ENCODE measurements around the gene ATP1B2.

ATP1B2 gene

DNA sequence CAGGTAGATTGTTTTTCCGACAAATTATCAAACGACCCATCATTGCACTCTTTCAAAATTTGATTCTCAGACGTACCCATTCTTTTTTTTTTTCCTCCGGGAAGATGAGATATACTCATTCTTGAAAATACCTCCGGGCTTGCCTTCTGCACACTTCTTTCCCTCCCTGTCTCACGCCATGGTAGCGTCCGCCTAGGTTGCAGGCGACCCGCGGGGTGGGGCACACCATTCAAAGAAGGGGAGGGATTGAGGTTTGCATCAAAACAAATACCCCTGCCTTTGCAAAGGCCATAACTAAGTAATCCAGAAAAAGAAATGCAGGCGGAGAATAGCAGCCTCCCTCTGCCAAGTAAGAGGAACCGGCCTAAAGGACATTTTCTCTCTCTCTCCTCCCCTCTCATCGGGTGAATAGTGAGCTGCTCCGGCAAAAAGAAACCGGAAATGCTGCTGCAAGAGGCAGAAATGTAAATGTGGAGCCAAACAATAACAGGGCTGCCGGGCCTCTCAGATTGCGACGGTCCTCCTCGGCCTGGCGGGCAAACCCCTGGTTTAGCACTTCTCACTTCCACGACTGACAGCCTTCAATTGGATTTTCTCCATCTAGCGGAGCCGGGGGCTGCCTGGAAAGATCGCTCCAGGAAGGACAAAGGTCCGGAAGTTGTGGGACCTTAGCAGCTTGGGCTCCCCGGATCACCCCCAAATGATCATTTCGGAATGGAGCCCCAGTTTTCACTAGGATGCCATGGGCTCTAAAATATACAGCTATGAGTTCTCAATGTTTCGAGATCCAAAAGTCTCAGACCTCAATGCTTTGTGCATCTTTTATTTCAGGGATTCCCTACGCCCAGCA lies 35.7 kb downstream of the ATP1B2 start:
- peak; percentile 42 for DNase-seq

DNA sequence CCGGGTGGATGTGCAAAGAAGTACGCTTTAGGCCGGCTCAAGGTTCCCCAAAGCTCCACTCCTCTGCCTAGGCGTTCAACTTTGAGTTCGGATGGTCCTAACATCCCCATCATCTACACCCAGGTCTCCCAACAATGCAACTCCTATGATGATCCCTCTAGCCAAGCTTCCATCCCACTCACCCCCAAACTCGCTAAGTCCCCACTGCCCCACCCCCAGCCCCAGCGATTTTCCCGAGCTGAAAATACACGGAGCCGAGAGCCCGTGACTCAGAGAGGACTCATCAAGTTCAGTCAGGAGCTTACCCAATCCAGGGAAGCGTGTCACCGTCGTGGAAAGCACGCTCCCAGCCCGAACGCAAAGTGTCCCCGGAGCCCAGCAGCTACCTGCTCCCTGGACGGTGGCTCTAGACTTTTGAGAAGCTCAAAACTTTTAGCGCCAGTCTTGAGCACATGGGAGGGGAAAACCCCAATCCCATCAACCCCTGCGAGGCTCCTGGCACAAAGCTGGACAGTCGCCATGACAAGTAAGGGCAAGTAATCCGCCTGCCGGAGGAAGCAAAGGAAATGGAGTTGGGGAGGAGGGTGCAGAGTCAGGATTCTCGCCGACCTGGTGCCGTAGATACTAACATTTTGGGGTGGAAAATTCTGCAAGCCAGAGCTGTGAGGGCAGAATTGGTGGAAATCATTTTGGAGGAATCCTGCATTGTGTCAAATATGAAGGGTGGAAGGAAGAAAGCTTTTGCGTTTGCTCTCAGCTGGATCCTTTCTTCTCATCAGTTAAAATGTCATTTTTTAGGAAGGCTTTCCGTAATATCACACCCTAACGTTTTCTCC lies 36.6 kb downstream of the ATP1B2 start, which contains the start of gene TP53:
Gene TP53, minus strand, starts transcription at position 419 of the 836 bp plus-strand sequence. CDS start 10,896 bp downstream, outside the sequence.
- peak; percentile 55 for DNase-seq

DNA sequence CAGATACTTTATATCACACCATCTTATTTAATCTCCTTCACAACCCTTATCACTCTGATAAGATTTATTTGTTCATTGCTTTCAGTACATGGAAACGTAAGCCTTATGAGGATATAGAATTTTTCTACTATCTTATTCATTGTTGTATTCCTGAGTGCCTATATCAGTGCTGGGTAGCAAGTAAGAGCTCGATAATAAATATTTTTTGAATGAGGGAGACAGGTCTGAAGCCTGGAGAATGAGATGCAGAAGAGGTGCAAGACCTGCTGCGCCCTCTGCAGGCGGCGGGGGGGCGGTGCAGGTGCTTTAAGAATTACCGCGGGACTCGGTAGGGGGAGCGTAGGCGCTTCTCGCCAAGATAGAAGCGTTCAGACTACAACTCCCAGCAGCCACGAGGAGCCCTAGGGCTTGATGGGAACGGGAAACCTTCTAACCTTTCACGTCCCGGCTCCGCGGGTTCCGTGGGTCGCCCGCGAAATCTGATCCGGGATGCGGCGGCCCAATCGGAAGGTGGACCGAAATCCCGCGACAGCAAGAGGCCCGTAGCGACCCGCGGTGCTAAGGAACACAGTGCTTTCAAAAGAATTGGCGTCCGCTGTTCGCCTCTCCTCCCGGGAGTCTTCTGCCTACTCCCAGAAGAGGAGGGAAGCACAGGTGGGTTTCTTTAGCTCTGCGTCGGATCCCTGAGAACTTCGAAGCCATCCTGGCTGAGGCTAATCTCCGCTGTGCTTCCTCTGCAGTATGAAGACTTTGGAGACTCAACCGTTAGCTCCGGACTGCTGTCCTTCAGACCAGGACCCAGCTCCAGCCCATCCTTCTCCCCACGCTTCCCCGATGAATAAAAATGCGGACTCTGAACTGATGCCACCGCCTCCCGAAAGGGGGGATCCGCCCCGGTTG lies 37.4 kb downstream of the ATP1B2 start, which contains the start of gene WRAP53:
Gene WRAP53, plus strand, starts transcription at position 570 of the 900 bp plus-strand sequence. Its CDS starts 172 bp downstream, at position 742.
- peak; percentile 74 for DNase-seq

DNA sequence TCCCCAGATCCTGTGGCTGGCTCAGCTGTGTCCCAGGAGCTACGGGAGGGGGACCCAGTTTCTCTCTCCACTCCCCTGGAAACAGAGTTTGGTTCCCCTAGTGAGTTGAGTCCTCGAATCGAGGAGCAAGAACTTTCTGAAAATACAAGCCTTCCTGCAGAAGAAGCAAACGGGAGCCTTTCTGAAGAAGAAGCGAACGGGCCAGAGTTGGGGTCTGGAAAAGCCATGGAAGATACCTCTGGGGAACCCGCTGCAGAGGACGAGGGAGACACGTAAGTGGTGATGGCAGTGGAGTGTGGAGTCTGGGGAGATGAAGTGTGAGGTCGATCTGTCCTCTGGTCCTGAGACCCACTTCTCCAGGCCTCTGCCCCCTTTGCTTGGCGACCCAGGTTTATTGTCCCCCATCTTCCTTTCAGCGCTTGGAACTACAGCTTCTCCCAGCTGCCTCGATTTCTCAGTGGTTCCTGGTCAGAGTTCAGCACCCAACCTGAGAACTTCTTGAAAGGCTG lies 38.1 kb downstream of the ATP1B2 start:
- DNase-seq: no peak

DNA sequence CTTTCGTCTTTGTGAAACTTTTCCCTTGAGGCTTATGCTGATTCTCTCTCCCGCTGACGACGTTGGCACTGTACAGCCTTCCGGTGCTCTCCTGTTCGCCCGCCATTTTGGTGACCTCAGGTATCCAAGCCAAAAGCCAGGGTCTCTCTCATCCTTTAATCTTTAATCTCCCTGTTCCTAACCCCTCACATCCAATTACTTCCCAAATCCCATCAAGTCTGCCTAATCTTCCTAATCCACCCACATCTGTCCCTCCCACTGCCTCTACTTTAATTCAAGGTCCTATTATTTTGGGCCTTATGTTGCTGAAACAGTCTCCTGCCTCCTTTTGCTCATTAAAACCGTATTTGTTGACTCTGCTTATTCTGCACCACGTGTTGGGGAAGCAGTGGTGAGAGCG lies 44.9 kb downstream of the ATP1B2 start:
- DNase-seq: no peak

DNA sequence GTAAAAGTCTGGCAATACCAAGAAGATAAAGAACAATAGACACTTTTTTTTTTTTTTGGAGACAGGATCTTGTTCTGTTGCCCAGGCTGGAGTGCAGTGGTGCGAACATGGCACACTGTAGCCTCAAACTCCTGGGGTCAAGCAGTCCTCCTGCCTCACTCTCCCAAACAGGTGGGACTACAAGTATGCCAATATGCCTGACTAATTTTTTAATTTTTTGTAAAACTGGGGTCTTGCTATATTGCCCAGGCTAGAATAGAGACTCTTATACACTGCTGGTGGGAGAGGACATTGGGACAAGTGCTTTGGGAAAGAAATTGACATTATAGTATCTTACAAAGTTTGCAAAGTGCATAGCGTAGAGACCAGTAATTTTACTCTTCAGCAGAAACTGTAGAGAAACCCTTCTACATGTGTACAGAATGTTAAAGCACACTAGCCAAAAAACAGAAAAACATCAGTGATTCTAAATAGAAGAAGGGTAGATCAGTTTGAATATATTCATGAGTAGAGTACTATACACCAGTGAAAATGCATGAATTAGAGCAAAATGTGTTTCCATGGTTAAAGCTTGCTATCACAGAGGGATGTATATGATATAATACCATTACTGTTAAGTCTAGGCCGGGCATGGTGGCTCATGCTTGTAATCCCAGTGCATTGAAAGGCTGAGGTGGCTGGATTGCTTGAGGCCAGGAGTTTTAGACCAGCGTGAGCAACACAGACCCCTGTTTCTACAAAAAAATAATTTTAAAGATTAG lies 47.3 kb downstream of the ATP1B2 start:
- no peak for DNase-seq

DNA sequence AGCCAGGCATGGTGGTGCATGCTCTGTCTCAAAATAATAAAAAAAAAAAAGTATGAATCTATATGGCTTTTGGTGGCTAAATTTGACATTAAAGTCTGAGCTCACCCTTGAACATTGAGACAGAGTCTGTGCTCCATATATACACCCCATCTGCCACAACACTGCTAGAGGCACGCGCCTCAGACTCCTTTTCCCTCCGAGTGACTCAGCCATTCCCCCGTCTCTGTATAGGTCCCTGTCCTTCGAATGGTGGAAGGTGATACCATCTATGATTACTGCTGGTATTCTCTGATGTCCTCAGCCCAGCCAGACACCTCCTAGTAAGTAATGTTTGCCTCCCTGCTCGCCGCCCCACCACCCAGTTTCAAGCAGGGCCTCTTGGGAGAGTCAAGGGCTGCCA lies 49.8 kb downstream of the ATP1B2 start:
- no peak for DNase-seq

DNA sequence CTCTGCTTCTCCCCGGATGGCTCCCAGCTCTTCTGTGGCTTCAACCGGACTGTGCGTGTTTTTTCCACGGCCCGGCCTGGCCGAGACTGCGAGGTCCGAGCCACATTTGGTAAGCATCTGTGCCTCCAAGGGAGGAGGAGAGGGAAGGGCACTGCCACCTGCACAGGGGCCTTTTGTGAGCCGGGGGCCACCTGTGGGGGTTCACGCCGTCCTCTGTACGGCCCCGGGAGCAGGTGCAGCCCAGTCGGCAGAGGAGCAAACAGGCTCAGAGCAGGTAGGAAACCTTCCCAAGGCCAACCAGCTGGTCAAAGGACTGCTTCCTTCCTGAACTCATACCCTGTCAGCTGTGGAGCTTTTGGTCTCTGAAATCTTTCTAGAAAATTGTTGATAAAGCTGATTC lies 51.0 kb downstream of the ATP1B2 start:
- no peak for DNase-seq

DNA sequence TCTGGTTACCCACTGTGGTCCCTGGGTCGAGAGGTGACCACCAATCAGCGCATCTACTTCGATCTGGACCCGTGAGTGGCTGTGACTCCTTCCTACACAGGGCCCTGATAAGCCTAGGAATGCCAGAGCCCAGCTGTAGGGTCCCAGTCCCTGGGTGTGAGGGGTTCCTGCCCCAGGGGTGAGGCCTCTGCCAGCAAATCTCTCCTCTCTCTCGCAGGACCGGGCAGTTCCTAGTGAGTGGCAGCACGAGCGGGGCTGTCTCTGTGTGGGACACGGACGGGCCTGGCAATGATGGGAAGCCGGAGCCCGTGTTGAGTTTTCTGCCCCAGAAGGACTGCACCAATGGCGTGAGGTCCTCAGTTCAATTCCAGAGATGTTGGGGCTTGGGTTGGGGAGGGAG lies 52.0 kb downstream of the ATP1B2 start:
- no peak for DNase-seq

DNA sequence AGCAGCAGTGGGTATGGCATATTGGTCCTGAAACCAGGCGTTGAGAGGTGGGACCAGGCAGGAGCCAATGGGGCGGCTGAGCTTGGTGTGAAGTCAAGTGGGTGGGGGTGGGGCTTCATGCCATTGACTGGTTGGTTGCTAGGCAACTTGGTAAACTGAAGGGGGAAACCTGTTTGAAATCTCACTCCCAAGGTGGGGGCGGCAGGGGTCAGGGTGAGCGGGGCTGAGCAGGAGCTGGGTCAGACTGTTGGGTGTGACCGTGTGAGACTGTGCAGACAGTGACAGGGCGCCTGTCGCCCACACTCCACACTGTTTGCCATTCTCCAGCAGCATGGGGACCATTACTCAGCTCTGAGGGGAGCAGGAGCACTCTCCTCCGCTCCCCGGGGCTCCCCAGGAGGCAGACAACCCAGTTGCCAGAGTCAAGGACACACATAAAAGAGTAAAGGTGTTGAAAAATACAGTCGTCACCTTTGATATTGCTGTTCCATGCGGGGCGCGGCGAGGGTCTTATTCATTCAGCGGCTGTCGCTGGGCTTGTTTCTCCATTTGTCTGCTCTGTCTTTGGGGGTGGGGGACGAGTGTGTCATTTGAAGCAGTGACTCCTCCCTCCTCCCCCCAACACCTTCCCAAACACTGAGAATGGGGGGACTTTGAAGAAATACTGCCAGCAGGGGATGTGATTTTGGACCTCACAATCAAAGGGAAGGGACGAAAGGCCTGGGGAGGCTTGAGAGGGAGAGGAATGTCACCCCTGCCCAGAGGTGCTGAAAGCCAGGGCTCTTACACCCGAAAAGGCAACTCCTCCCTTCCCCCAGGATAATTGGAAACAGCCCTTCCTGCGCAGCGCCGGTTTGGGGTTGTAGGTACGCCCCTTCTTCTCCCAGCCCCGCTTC lies 53.1 kb downstream of the ATP1B2 start:
- DNase-seq: no peak

DNA sequence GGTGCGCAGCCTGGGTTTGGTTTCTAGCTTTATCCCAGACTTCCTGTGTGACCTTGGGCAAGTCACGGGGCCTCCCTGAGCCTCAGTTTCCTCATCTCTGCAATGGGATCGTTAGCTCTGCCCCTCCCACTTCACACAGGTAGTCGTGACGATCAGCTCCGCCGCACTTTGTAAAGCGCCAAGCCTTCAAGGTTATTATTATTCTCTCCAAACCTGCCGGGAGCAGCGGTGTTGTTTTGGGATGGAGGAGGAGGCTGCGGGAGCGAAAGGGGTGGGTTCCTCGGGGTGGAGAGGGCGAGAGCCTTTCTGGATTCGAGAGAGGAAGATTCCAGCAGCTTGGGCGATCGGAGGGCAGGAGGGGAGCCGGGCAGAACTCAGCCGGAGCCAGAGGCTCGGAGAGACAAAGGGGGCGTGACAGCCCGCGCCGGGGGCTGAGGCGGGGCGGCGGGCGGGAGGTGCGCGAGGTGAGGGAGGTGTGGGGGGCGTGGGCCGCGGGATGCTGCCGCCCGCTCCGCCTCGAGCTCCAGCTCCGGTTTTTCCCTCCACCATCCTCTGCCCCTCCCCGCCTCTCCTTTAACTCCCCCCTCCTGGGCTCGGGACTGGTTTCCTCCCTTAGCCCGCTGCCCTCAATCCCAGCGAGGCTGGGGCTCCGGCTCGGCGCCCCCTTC lies 54.0 kb downstream of the ATP1B2 start, which contains the start of gene EFNB3:
Gene EFNB3, plus strand, starts transcription at position 602 of the 668 bp plus-strand sequence. CDS start 397 bp downstream, outside the sequence.
- DNase-seq: no peak

DNA sequence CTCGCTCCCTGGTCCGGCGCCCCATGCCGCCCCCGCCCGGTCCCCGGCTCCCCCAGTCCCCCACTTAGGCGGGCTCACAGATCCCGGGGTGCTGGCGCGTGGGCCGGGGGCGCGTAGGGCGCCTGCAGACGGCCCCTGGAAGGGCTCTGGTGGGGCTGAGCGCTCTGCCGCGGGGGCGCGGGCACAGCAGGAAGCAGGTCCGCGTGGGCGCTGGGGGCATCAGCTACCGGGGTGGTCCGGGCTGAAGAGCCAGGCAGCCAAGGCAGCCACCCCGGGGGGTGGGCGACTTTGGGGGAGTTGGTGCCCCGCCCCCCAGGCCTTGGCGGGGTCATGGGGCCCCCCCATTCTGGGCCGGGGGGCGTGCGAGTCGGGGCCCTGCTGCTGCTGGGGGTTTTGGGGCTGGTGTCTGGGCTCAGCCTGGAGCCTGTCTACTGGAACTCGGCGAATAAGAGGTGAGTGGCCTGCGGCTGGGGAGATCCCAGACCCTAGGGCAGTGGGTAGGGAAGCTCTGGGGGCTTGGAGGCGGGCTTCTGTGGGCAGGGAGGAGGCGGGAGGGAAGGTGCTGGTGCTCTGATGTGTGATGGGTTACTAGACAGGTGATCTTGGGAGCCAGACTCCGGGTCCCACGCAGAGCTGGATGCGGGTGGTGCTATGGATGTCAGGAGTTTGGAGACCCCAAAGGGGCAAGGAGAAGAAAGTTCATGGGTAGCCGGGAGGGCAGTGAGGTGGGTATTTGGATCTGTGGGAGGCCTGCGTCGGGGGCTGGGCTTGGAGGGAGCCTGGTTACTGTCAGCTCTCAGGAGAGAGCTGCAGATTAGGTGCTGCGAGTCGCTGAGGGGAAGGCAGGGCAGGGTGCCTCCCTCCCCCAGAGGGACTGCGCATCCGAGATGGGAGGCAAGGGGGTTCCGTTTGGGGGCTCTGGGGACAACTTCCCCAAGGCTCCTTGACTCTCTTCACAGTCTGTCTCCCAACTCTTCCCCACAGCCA lies 54.8 kb downstream of the ATP1B2 start:
- no peak for DNase-seq

DNA sequence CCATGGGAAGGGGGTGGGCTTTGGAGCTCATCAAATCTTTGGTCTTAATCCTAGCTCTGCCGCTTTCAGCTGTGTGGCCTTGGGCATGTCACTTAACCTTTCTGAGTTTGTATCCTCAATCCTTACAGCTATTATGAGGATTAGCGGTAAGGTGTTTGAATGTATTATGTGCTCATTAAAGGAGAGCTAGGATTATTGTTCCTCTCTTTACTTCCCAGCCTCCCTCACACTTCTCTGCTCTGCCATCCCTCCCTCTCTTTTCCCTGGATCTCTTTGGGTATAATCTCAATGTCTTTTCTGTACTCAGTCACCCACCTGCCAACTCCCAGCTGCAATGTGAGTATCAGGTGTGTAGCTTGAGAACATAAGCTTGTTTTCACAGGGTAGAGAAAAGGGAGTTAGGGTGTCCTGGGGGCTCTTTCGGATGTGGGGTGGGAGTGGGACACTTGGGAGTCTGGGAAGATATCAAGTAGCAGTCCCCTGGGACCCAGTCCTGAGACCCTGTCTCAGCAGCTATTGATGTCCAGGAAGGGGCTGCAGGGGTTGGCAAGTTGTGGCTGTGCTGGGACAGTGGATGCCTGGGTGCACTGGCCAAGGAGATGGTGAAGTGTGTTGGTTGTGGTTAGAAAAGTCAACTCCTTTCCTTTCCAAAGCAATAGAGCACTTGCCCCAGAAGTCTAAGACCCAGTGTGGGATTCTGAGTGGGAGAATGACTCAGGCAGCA lies 56.1 kb downstream of the ATP1B2 start:
- no peak for DNase-seq
